GM19025 (cell line): ENCODE data around the gene USP46.

Experiments used
- ATAC-seq: cut with Tn5 transposase; IDR thresholded peaks from one replicate; pipeline ENCODE4 v1.9.1; 2021; ENCODE audit warnings: mild to moderate bottlenecking, low read depth, moderate library complexity; ENCODE audit not compliant: unreplicated experiment

Gene USP46

GRCh38 chr4:52576961-52577623, 82.0 kb downstream of the USP46 start:
- ATAC-seq: no peak

- ATAC-seq: no peak
Observed at GRCh38 chr4:52576326-52576725, 82.8 kb downstream of the USP46 start.

GRCh38 chr4:52575406-52575805, 83.7 kb downstream of the USP46 start:
- no peak for ATAC-seq

- ATAC-seq: no peak
Observed at GRCh38 chr4:52574036-52574435, 85.1 kb downstream of the USP46 start.

- no peak for ATAC-seq
Observed at GRCh38 chr4:52573551-52573950, 85.5 kb downstream of the USP46 start.

GRCh38 chr4:52572936-52573485, 86.1 kb downstream of the USP46 start:
- no peak for ATAC-seq

GRCh38 chr4:52568351-52568750, 90.8 kb downstream of the USP46 start:
- ATAC-seq: no peak

- peak; percentile 58 for ATAC-seq
Observed at GRCh38 chr4:52566136-52567031, 92.7 kb downstream of the USP46 start.

GRCh38 chr4:52560844-52561280, 98.2 kb downstream of the USP46 start:
- ATAC-seq: no peak

GRCh38 chr4:52555356-52555716, 103.8 kb downstream of the USP46 start:
- no peak for ATAC-seq

- no peak for ATAC-seq
Observed at GRCh38 chr4:52554612-52555355, 104.3 kb downstream of the USP46 start.

GRCh38 chr4:52552778-52553177, 106.3 kb downstream of the USP46 start:
- ATAC-seq: no peak

GRCh38 chr4:52551487-52551886, 107.6 kb downstream of the USP46 start:
- no peak for ATAC-seq

- ATAC-seq: no peak
Observed at GRCh38 chr4:52550186-52550585, 108.9 kb downstream of the USP46 start.

- ATAC-seq: no peak
Observed at GRCh38 chr4:52548818-52549570, 110.1 kb downstream of the USP46 start.

- no peak for ATAC-seq
Observed at GRCh38 chr4:52546449-52546848, 112.7 kb downstream of the USP46 start.

GRCh38 chr4:52545099-52546069, 113.7 kb downstream of the USP46 start:
- peak; percentile 67 for ATAC-seq
